HL-60 (cell line): Measurements from ENCODE around the gene REXO4.

ENCODE experiments used
- DNase-seq, 2 experiments: peaks; one replicate each; pipeline ENCODE4 v3.0.0-alpha.2; 2010 to 2020; ENCODE audit warnings: low read depth in 1 of 2, low spot score in 1 of 2
- H3K27ac ChIP-seq: fragments of 250-450 bp; sonication (Bioruptor Pico); replicated peaks from 2 replicates; pipeline ENCODE4 v1.5.1; 2020; ENCODE audit warnings: mild to moderate bottlenecking, moderate library complexity
- H3K27me3 ChIP-seq: fragments of 250-450 bp; sonication (Bioruptor Pico); 2 replicates; pipeline ENCODE4 v1.5.1; 2021; ENCODE audit warnings: mild to moderate bottlenecking, moderate library complexity; ENCODE audit not compliant: insufficient read depth, poor library complexity, severe bottlenecking
- H3K4me3 ChIP-seq: replicated peaks from 2 replicates; pipeline ENCODE4 v1.5.1; 2011; ENCODE audit warnings: mild to moderate bottlenecking, control low read depth, low read length; ENCODE audit not compliant: insufficient read depth
- CTCF ChIP-seq: IDR thresholded peaks from one replicate; pipeline ENCODE4 v1.5.1; 2011; ENCODE audit warnings: low read length, control low read depth, inconsistent platforms; ENCODE audit not compliant: insufficient read depth
- GABPA ChIP-seq: IDR thresholded peaks from 2 replicates; pipeline ENCODE4 v1.6.1; 2012; ENCODE audit warnings: low read depth
- POLR2AphosphoS5 ChIP-seq: IDR thresholded peaks from 2 replicates; pipeline ENCODE4 v1.6.1; 2012; ENCODE audit warnings: low read depth
- SPI1 ChIP-seq: IDR thresholded peaks from 2 replicates; pipeline ENCODE4 v1.6.1; 2012; ENCODE audit warnings: low read depth, mild to moderate bottlenecking, borderline replicate concordance
- TF ChIP-seq, protein P1 (sequence below): IDR thresholded peaks from 2 replicates; pipeline ENCODE4 v1.6.1; 2012; ENCODE audit warnings: low read depth; ENCODE audit not compliant: insufficient replicate concordance

REXO4 gene

GRCh38 chr9:133404454-133405002 lies 13.3 kb downstream of the REXO4 start:
- Histone ChIP-seq H3K27ac (no peak overlapping the region), H3K4me3 (no peak overlapping the region), H3K27me3 (no peaks in the 10 kb centered on the region)
- TF ChIP-seq, protein P1, sequence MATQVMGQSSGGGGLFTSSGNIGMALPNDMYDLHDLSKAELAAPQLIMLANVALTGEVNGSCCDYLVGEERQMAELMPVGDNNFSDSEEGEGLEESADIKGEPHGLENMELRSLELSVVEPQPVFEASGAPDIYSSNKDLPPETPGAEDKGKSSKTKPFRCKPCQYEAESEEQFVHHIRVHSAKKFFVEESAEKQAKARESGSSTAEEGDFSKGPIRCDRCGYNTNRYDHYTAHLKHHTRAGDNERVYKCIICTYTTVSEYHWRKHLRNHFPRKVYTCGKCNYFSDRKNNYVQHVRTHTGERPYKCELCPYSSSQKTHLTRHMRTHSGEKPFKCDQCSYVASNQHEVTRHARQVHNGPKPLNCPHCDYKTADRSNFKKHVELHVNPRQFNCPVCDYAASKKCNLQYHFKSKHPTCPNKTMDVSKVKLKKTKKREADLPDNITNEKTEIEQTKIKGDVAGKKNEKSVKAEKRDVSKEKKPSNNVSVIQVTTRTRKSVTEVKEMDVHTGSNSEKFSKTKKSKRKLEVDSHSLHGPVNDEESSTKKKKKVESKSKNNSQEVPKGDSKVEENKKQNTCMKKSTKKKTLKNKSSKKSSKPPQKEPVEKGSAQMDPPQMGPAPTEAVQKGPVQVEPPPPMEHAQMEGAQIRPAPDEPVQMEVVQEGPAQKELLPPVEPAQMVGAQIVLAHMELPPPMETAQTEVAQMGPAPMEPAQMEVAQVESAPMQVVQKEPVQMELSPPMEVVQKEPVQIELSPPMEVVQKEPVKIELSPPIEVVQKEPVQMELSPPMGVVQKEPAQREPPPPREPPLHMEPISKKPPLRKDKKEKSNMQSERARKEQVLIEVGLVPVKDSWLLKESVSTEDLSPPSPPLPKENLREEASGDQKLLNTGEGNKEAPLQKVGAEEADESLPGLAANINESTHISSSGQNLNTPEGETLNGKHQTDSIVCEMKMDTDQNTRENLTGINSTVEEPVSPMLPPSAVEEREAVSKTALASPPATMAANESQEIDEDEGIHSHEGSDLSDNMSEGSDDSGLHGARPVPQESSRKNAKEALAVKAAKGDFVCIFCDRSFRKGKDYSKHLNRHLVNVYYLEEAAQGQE, result no peak
- no peak for TF ChIP-seq GABPA
- TF ChIP-seq POLR2AphosphoS5, result peak; percentile 55; the same call in 1 of the 2 replicates
- TF ChIP-seq CTCF, result no peak
- TF ChIP-seq SPI1, result no peak
- no peak for DNase-seq

DNA sequence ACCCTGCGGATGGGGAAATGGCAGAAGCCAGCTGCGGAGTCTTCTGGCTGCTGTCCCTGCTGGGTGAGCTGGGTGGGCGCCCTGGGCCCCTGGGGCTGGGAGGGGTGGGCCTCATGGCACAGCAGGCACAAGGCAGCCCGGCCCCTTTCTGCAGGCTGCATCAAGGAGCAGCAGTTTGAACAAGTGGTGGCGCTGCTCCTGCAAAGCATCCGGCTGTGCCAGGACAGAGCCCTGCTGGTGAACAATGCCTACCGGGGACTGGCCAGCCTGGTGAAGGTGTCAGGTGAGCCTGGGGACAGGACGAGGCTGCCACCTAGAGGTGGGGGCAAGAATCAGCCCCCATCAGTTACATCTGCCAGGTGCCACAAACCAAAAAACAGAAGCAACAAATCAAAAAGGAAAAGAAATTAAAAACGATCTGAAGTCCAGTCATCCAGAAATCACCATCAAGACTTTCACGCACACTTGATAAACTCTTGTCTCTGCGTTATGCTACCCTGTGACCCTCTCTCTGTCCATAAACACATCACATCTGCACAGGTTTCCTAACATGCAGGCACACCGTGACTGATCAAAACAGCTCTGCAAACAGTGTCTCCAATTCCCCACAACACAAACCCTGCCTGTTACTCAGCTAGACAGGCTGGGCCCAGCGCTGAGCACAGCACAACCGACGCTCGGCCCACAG lies 13.9 kb downstream of the REXO4 start:
- H3K27me3 ChIP-seq, result no peaks in the 10 kb centered on the region
- H3K27ac ChIP-seq, result no peak overlapping the region
- TF ChIP-seq GABPA, result no peak
- TF ChIP-seq CTCF, result peak; percentile 49
- no peak for TF ChIP-seq SPI1
- TF ChIP-seq POLR2AphosphoS5, result no peak
- TF ChIP-seq, protein P1, result no peak
- DNase-seq, result peak in 1 of 2 experiments; percentile 57
- no peak overlapping the region for H3K4me3 ChIP-seq

GRCh38 chr9:133402689-133403088 lies 15.1 kb downstream of the REXO4 start:
- H3K27ac ChIP-seq, result no peak overlapping the region
- H3K4me3 ChIP-seq, result no peak overlapping the region
- DNase-seq, result no peak
- TF ChIP-seq POLR2AphosphoS5 (no peak), SPI1 (no peak), CTCF (no peak), GABPA (no peak)
- TF ChIP-seq, protein P1, result no peak
- no peaks in the 10 kb centered on the region for H3K27me3 ChIP-seq
